HepG2 (cell line): ENCODE results near the gene SYT7. TPM values are rescaled to one million over a fixed set of nuclear protein-coding genes. Genes with fewer than 3 reads are reported as not detected.

ENCODE experiments used
- NCOR1 ChIP-seq: fragments of 200-600 bp; sonication (generic); IDR thresholded peaks from 2 replicates; pipeline ENCODE4 v1.7.0; 2017; ENCODE audit warnings: antibody characterized with exemption, low read length, borderline replicate concordance
- NFE2 ChIP-seq: sonication (generic); formaldehyde crosslinking; IDR thresholded peaks from 2 replicates; pipeline ENCODE4 v1.4.0; 2020; ENCODE audit warnings: missing genetic modification reagents
- RBM22 ChIP-seq: fragments of 200-400 bp; formaldehyde crosslinking; optimal IDR thresholded peaks from 2 replicates; pipeline ENCODE3; 2017; ENCODE audit warnings: mild to moderate bottlenecking, low read length, moderate library complexity
- SATB2 ChIP-seq: sonication (generic); formaldehyde crosslinking; IDR thresholded peaks from 2 replicates; pipeline ENCODE4 v1.5.0; 2020; ENCODE audit warnings: missing genetic modification reagents
- SIN3B ChIP-seq: fragments of 150-350 bp; IDR thresholded peaks from 2 replicates; pipeline ENCODE4 v1.6.1; 2014; ENCODE audit warnings: low read length
- SP140L ChIP-seq: sonication (generic); formaldehyde crosslinking; IDR thresholded peaks from 2 replicates; pipeline ENCODE4 v1.4.0; 2020; ENCODE audit warnings: missing genetic modification reagents, borderline replicate concordance
- ZFP36 ChIP-seq: fragments of 150-350 bp; IDR thresholded peaks from 2 replicates; pipeline ENCODE4 v1.6.1; 2018; ENCODE audit warnings: borderline replicate concordance, low read length, low read depth; ENCODE audit not compliant: partially characterized antibody
- ZFP90 ChIP-seq: sonication (generic); formaldehyde crosslinking; IDR thresholded peaks from 2 replicates; pipeline ENCODE4 v1.8.0; 2022; ENCODE audit warnings: missing genetic modification reagents, mild to moderate bottlenecking, inconsistent platforms, borderline replicate concordance
- ZNF12 ChIP-seq: sonication (generic); formaldehyde crosslinking; IDR thresholded peaks from 2 replicates; pipeline ENCODE4 v1.5.0; 2020; ENCODE audit warnings: missing genetic modification reagents
- ZNF432 ChIP-seq: sonication (generic); formaldehyde crosslinking; IDR thresholded peaks from 2 replicates; pipeline ENCODE4 v1.5.0; 2020; ENCODE audit warnings: missing genetic modification reagents, mild to moderate bottlenecking, borderline replicate concordance
- ZNF501 ChIP-seq: sonication (generic); formaldehyde crosslinking; IDR thresholded peaks from 2 replicates; pipeline ENCODE4 v1.5.1; 2020; ENCODE audit warnings: mild to moderate bottlenecking, moderate library complexity, missing genetic modification reagents
- polyA plus RNA-seq, 8 experiments: library from polyadenylated mRNA; depleted of rRNA in 3 of 8; stranded (reverse) in 7 of 8; unstranded in 1 of 8; fragments of >200 nt; fragmentation: Illumina TruSeq in 4 of 8; extraction: Trizol in 4 of 8; gene quantifications; 2 replicates each; pipeline versions ENCODE4 v1.2.1 to v1.2.3, GENCODE V29; 2011 to 2016; ENCODE audit warnings: low read depth in 4 of 8, missing spikeins in 1 of 8, mixed read lengths in 1 of 8; ENCODE audit not compliant: insufficient read depth in 1 of 8
- total RNA-seq, 5 experiments: library from RNA; depleted of rRNA; stranded (reverse); fragments of >200 nt; fragmentation: Illumina TruSeq; extraction: Trizol; gene quantifications; 2 replicates each; pipeline ENCODE4 v1.2.3, GENCODE V29; 2016; ENCODE audit warnings: low read depth in 1 of 5
- TF ChIP-seq, protein P1 (sequence below): sonication (generic); formaldehyde crosslinking; IDR thresholded peaks from 2 replicates; pipeline ENCODE4 v1.5.0; 2020; ENCODE audit warnings: mild to moderate bottlenecking, missing genetic modification reagents, moderate library complexity
- TF ChIP-seq, protein P2 (sequence below): sonication (generic); formaldehyde crosslinking; conservative IDR thresholded peaks from 2 replicates; pipeline ENCODE4 v1.8.0; 2022; ENCODE audit warnings: mild to moderate bottlenecking, moderate library complexity, missing genetic modification reagents
- TF ChIP-seq, protein P3 (sequence below): sonication (generic); formaldehyde crosslinking; IDR thresholded peaks from 2 replicates; pipeline ENCODE4 v1.4.0; 2020; ENCODE audit warnings: missing genetic modification reagents, borderline replicate concordance
- TF ChIP-seq, protein P4 (sequence below): sonication (generic); formaldehyde crosslinking; IDR thresholded peaks from 2 replicates; pipeline ENCODE4 v1.8.1; 2022; ENCODE audit warnings: low read depth, mild to moderate bottlenecking, missing genetic modification reagents

SYT7 gene
- total and polyA plus RNA-seq, 2 of the 13 experiments (the other 11 are each of a cell fraction or from before 2014, with no cell fraction given), result 1.4 to 4.4 TPM

DNA sequence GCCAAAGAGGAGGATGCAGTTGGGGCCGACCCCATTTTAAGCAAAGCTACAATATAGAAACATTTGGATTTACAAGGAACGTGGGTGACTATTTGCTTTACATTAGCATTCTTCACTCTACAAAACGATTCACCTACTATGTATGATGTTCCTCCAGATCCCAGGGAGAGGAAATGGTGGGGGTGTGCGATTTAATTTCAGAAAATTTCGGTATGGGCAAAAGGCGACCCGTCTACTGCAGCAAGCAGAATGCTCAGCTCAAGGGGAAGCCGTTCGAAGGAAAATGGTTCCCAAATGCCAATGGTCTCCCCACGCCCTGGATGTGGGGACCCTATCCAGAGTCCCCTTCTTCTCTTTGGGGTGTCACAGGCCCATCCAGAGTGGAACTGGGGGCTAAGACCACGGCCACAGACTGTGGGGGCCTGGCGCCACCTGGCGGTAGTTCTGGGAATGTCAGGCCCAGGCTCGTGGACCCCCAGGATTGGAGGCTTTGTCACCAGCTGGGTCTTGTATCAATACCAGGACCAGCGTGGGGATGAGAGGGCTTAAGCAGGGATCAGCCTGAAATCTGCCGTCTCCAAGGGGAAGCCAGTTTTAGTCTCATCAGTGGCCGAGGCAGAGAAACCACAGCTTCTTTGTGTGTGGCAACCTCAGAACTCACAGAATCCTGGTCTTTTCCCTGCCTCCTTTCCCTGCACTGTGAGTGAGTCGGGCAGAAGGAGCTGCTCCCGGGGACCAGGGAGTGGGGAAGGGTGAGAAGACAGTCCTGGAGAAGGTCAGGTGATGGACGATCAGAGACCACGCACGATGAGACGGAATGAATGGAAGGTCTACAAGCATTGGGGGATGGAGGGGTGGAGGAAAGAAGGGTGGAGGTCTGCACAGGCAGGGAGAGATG, 64.0 kb downstream of the SYT7 start (continued):
- TF ChIP-seq, protein P1, sequence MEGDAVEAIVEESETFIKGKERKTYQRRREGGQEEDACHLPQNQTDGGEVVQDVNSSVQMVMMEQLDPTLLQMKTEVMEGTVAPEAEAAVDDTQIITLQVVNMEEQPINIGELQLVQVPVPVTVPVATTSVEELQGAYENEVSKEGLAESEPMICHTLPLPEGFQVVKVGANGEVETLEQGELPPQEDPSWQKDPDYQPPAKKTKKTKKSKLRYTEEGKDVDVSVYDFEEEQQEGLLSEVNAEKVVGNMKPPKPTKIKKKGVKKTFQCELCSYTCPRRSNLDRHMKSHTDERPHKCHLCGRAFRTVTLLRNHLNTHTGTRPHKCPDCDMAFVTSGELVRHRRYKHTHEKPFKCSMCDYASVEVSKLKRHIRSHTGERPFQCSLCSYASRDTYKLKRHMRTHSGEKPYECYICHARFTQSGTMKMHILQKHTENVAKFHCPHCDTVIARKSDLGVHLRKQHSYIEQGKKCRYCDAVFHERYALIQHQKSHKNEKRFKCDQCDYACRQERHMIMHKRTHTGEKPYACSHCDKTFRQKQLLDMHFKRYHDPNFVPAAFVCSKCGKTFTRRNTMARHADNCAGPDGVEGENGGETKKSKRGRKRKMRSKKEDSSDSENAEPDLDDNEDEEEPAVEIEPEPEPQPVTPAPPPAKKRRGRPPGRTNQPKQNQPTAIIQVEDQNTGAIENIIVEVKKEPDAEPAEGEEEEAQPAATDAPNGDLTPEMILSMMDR (CRISPR knock-in tag), result peak; percentile 97
- TF ChIP-seq, protein P2, sequence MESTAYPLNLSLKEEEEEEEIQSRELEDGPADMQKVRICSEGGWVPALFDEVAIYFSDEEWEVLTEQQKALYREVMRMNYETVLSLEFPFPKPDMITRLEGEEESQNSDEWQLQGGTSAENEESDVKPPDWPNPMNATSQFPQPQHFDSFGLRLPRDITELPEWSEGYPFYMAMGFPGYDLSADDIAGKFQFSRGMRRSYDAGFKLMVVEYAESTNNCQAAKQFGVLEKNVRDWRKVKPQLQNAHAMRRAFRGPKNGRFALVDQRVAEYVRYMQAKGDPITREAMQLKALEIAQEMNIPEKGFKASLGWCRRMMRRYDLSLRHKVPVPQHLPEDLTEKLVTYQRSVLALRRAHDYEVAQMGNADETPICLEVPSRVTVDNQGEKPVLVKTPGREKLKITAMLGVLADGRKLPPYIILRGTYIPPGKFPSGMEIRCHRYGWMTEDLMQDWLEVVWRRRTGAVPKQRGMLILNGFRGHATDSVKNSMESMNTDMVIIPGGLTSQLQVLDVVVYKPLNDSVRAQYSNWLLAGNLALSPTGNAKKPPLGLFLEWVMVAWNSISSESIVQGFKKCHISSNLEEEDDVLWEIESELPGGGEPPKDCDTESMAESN (CRISPR knock-in tag), result no peak
- TF ChIP-seq, protein P3, sequence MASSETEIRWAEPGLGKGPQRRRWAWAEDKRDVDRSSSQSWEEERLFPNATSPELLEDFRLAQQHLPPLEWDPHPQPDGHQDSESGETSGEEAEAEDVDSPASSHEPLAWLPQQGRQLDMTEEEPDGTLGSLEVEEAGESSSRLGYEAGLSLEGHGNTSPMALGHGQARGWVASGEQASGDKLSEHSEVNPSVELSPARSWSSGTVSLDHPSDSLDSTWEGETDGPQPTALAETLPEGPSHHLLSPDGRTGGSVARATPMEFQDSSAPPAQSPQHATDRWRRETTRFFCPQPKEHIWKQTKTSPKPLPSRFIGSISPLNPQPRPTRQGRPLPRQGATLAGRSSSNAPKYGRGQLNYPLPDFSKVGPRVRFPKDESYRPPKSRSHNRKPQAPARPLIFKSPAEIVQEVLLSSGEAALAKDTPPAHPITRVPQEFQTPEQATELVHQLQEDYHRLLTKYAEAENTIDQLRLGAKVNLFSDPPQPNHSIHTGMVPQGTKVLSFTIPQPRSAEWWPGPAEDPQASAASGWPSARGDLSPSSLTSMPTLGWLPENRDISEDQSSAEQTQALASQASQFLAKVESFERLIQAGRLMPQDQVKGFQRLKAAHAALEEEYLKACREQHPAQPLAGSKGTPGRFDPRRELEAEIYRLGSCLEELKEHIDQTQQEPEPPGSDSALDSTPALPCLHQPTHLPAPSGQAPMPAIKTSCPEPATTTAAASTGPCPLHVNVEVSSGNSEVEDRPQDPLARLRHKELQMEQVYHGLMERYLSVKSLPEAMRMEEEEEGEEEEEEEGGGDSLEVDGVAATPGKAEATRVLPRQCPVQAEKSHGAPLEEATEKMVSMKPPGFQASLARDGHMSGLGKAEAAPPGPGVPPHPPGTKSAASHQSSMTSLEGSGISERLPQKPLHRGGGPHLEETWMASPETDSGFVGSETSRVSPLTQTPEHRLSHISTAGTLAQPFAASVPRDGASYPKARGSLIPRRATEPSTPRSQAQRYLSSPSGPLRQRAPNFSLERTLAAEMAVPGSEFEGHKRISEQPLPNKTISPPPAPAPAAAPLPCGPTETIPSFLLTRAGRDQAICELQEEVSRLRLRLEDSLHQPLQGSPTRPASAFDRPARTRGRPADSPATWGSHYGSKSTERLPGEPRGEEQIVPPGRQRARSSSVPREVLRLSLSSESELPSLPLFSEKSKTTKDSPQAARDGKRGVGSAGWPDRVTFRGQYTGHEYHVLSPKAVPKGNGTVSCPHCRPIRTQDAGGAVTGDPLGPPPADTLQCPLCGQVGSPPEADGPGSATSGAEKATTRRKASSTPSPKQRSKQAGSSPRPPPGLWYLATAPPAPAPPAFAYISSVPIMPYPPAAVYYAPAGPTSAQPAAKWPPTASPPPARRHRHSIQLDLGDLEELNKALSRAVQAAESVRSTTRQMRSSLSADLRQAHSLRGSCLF (CRISPR knock-in tag), result no peak
- TF ChIP-seq NFE2 (CRISPR knock-in tag) (no peak), ZNF501 (CRISPR knock-in tag) (0 out of 2 replicates have a peak, but pooled peaks have one; percentile 49), SP140L (no peak), SATB2 (CRISPR knock-in tag) (no peak), NCOR1 (no peak), SIN3B (peak; percentile 39; the same call in 1 of the 2 replicates), RBM22 (no peak), ZFP90 (CRISPR knock-in tag) (no peak), ZNF432 (CRISPR knock-in tag) (no peak), ZFP36 (peak; percentile 43), ZNF12 (CRISPR knock-in tag) (no peak)
- TF ChIP-seq, protein P4, sequence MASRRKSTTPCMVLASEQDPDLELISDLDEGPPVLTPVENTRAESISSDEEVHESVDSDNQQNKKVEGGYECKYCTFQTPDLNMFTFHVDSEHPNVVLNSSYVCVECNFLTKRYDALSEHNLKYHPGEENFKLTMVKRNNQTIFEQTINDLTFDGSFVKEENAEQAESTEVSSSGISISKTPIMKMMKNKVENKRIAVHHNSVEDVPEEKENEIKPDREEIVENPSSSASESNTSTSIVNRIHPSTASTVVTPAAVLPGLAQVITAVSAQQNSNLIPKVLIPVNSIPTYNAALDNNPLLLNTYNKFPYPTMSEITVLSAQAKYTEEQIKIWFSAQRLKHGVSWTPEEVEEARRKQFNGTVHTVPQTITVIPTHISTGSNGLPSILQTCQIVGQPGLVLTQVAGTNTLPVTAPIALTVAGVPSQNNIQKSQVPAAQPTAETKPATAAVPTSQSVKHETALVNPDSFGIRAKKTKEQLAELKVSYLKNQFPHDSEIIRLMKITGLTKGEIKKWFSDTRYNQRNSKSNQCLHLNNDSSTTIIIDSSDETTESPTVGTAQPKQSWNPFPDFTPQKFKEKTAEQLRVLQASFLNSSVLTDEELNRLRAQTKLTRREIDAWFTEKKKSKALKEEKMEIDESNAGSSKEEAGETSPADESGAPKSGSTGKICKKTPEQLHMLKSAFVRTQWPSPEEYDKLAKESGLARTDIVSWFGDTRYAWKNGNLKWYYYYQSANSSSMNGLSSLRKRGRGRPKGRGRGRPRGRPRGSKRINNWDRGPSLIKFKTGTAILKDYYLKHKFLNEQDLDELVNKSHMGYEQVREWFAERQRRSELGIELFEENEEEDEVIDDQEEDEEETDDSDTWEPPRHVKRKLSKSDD (CRISPR knock-in tag), result no peak
